AG10803 (cell line): ENCODE results near the gene ENHO.

Source experiments
- DNase-seq: peaks from one replicate; pipeline ENCODE4 v3.0.0; 2010; ENCODE audit warnings: low read depth
- H3K4me3 ChIP-seq: 2 replicates; pipeline ENCODE4 v1.5.1; 2011; ENCODE audit warnings: mild to moderate bottlenecking, low read length, control low read depth
- TF ChIP-seq, protein P1 (sequence below): conservative IDR thresholded peaks from 2 replicates; pipeline ENCODE4 v1.5.1; 2011; ENCODE audit warnings: mild to moderate bottlenecking, low read length, control low read depth, inconsistent platforms

ENHO gene

GRCh38 chr9:34526026-34526425, 3.2 kb upstream of the ENHO start:
- no peak overlapping the region for H3K4me3 ChIP-seq
- no peak for DNase-seq
- TF ChIP-seq, protein P1, sequence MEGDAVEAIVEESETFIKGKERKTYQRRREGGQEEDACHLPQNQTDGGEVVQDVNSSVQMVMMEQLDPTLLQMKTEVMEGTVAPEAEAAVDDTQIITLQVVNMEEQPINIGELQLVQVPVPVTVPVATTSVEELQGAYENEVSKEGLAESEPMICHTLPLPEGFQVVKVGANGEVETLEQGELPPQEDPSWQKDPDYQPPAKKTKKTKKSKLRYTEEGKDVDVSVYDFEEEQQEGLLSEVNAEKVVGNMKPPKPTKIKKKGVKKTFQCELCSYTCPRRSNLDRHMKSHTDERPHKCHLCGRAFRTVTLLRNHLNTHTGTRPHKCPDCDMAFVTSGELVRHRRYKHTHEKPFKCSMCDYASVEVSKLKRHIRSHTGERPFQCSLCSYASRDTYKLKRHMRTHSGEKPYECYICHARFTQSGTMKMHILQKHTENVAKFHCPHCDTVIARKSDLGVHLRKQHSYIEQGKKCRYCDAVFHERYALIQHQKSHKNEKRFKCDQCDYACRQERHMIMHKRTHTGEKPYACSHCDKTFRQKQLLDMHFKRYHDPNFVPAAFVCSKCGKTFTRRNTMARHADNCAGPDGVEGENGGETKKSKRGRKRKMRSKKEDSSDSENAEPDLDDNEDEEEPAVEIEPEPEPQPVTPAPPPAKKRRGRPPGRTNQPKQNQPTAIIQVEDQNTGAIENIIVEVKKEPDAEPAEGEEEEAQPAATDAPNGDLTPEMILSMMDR, result no peak

DNA sequence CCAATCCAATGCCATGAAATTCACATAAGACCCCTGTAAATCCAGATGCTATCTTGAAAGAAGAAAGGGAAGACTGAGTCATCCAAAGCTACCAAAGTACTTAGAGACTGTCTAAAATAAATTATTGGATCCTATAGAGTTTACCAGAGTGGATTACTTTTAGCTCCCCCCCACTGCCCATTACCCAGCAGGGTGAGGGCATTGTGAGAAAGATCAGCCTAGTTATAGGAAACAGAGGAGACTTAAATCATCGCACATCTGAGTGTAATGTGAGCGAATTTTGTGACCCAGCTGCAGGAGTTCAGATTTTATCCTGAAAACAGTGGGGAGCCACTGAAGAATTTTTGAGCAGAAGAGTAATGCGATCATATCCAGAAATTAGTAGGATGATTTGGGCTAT, 1.6 kb upstream of the ENHO start:
- no peak for DNase-seq
- no peak overlapping the region for H3K4me3 ChIP-seq
- TF ChIP-seq, protein P1, result no peak

DNA sequence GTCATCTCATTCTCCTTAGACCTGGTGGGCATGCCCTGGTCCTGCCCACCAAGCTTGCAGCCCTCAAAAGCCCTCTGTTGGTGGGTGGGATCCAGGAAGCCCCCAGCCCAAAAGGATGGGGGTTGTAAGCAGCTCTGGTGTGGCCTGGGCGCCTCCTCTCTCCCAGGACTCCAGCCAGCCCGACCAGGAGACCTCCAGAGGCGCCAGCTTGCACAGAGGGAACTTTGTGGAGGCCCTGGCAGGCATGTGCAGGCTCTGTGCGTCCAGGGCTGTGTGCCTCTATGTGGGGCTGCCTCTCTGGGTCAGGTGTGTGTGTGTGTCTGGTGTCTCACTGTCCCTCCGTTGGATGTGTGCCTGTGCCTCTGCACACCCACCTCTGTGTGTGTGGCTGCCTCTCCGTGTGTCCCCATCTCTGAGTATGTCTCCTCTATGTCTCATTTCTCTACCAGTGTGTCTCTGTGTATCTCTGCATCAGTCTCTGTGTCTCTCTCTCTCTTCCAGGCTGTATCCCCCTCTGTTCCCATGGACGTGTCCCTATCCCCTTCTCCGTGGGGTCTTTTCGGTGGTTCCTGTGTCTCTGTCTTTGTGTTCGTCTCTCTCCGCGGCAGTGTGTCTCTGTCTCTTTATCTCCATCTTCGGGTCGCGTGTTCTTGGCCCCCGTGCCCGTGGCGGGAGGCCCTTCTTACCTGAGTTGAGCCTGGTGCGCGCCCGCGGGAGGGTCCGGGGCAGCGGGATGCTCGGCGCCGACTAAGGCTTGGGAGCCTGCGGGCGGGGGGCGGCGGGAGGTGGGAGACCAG, 501 bp downstream of the ENHO start:
- H3K4me3 ChIP-seq, result peak overlapping the region; percentile 38
- TF ChIP-seq, protein P1, result no peak
- no peak for DNase-seq

GRCh38 chr9:34521406-34522045, 1.3 kb downstream of the ENHO start:
- TF ChIP-seq, protein P1, result no peak
- no peak for DNase-seq
- no peak overlapping the region for H3K4me3 ChIP-seq

DNA sequence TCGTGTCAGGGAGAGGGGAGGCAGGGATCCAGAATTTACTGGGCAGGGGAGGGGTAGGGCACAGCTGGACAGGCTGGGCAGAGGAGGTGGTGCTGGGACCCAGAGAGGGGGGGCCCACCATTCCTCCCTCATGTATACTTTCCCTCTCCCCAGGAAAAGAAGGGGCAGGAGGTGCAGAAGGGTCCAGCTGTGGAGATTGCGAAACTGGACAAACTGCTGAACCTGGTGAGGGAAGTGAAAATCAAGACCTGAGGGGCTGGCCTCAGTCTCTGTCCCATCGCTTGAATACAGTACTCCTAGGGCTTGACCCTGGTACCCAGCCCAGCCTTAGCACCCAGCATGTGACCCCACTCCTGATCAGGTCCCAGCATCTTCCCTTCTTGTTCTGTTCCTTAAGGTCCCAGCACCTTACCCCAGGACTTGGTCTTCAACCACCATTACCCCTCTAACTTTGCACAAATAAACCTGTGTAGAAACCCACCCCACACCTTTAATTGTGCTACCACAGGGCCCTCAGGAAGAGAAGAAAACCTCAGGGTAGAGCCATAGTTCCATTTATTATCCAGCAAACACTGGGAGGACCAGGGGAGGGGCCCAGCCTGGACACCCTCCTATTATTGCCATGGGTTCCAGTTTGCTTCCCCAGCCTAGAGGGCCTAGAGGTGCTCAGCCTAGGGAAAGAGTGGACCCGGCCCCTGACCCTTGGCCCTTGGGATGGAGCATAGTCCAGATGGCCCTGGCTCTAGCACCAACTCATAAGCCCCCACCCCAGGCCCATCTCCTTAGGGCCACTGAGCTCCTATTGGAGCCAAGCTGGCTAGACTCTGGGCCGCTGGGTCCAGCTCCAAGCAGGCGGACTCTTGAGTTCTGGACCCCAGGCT, 2.0 kb downstream of the ENHO start:
- TF ChIP-seq, protein P1, result no peak
- no peak for DNase-seq
- H3K4me3 ChIP-seq, result no peak overlapping the region

DNA sequence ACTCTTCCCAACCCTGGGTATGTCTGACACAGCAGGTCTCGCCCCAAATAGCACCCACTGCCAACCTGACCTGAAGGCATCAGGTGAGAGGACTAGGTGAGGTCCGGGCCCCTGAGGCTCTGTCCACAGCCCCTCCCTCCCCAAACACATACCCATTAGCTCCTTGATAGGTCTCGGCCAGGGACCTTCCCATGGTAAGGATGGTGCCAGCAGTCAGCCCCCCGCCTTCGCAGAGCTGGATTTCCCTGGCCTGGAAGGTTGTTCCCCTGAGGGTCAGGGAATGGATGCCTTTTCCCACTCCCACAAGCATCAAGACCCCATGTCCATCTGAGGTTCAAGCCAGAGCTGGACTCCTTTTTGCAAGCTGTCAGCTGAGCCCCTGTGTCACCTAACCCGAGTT, 2.7 kb downstream of the ENHO start:
- H3K4me3 ChIP-seq, result no peak overlapping the region
- TF ChIP-seq, protein P1, result no peak
- no peak for DNase-seq
